IPS-18a (cell line): ENCODE measurements around the gene PCDHAC1.
A peak's percentile ranks its signal among the peaks of the same experiment; 100 is the strongest.

Experiments used
- H3K27ac ChIP-seq: one replicate; pipeline ENCODE4 v1.5.1; 2013; ENCODE audit warnings: low read length
- H3K27me3 ChIP-seq: one replicate; pipeline ENCODE4 v1.6.1; 2013; ENCODE audit warnings: mild to moderate bottlenecking, low read length; ENCODE audit not compliant: control insufficient read depth, insufficient read depth
- H3K36me3 ChIP-seq: one replicate; pipeline ENCODE4 v1.6.1; 2013; ENCODE audit warnings: low read depth, low read length; ENCODE audit not compliant: control insufficient read depth
- H3K4me1 ChIP-seq: one replicate; pipeline ENCODE4 v1.6.1; 2013; ENCODE audit warnings: low read depth, low read length; ENCODE audit not compliant: control insufficient read depth
- H3K4me3 ChIP-seq: one replicate; pipeline ENCODE4 v1.5.1; 2013; ENCODE audit warnings: low read length
- H3K9ac ChIP-seq: one replicate; pipeline ENCODE4 v1.6.1; 2013; ENCODE audit warnings: mild to moderate bottlenecking, low read length, moderate library complexity
- H3K9me3 ChIP-seq: one replicate; pipeline ENCODE4 v1.6.1; 2013; ENCODE audit warnings: low read depth, low read length; ENCODE audit not compliant: control insufficient read depth

PCDHAC1 gene

GRCh38 chr5:140934964-140935606, 9.0 kb downstream of the PCDHAC1 start:
- H3K27ac ChIP-seq, result no peak overlapping the region
- H3K9me3 ChIP-seq, result no peaks in the 10 kb centered on the region
- H3K4me3 ChIP-seq, result no peak overlapping the region
- H3K36me3 ChIP-seq, result no peaks in the 10 kb centered on the region
- no peak overlapping the region for H3K9ac ChIP-seq
- no peaks in the 10 kb centered on the region for H3K4me1 ChIP-seq
- H3K27me3 ChIP-seq, result no peaks in the 10 kb centered on the region

GRCh38 chr5:140946578-140946977, 20.5 kb downstream of the PCDHAC1 start:
- H3K27me3 ChIP-seq, result no peaks in the 10 kb centered on the region
- H3K36me3 ChIP-seq, result no peaks in the 10 kb centered on the region
- no peak overlapping the region for H3K4me3 ChIP-seq
- no peak overlapping the region for H3K9ac ChIP-seq
- H3K4me1 ChIP-seq, result no peaks in the 10 kb centered on the region
- no peaks in the 10 kb centered on the region for H3K9me3 ChIP-seq
- H3K27ac ChIP-seq, result no peak overlapping the region

- Histone ChIP-seq H3K36me3 (no peaks in the 10 kb centered on the region), H3K27ac (no peak overlapping the region), H3K4me3 (no peak overlapping the region), H3K4me1 (no peaks in the 10 kb centered on the region), H3K9me3 (no peaks in the 10 kb centered on the region), H3K27me3 (no peaks in the 10 kb centered on the region), H3K9ac (no peak overlapping the region)
Observed at GRCh38 chr5:140951636-140952035, 25.5 kb downstream of the PCDHAC1 start.

- no peak overlapping the region for H3K27ac ChIP-seq
Observed at GRCh38 chr5:140953234-140953633, 27.1 kb downstream of the PCDHAC1 start.

GRCh38 chr5:140962190-140962589, 36.1 kb downstream of the PCDHAC1 start:
- no peak overlapping the region for H3K9ac ChIP-seq
- H3K4me1 ChIP-seq, result peaks cover 16% of the 10 kb centered on the region
- H3K4me3 ChIP-seq, result no peak overlapping the region
- H3K9me3 ChIP-seq, result no peaks in the 10 kb centered on the region
- H3K36me3 ChIP-seq, result no peaks in the 10 kb centered on the region
- H3K27me3 ChIP-seq, result peaks cover 31% of the 10 kb centered on the region
- H3K27ac ChIP-seq, result no peak overlapping the region

More at GRCh38 chr5:140953234-140953633, 27.1 kb downstream of the PCDHAC1 start:
- Histone ChIP-seq H3K9me3 (no peaks in the 10 kb centered on the region), H3K4me1 (no peaks in the 10 kb centered on the region), H3K9ac (no peak overlapping the region), H3K36me3 (no peaks in the 10 kb centered on the region), H3K4me3 (no peak overlapping the region), H3K27me3 (no peaks in the 10 kb centered on the region)

GRCh38 chr5:140964356-140964755, 38.3 kb downstream of the PCDHAC1 start:
- no peak overlapping the region for H3K9ac ChIP-seq
- no peak overlapping the region for H3K4me3 ChIP-seq
- peaks cover 16% of the 10 kb centered on the region for H3K4me1 ChIP-seq
- H3K9me3 ChIP-seq, result no peaks in the 10 kb centered on the region
- H3K27me3 ChIP-seq, result peaks cover 48% of the 10 kb centered on the region
- H3K36me3 ChIP-seq, result no peaks in the 10 kb centered on the region
- no peak overlapping the region for H3K27ac ChIP-seq

GRCh38 chr5:140965905-140966292, 39.8 kb downstream of the PCDHAC1 start:
- peak overlapping the region; percentile 93 for H3K4me3 ChIP-seq
- peaks cover 16% of the 10 kb centered on the region for H3K4me1 ChIP-seq
- H3K9ac ChIP-seq, result peak overlapping the region; percentile 62
- peaks cover 48% of the 10 kb centered on the region for H3K27me3 ChIP-seq
- H3K9me3 ChIP-seq, result no peaks in the 10 kb centered on the region
- H3K36me3 ChIP-seq, result no peaks in the 10 kb centered on the region
- H3K27ac ChIP-seq, result no peak overlapping the region

GRCh38 chr5:140966293-140967225, 40.5 kb downstream of the PCDHAC1 start, which contains the start of gene PCDHAC2:
Gene PCDHAC2, plus strand, starts transcription at chr5:140966476. Its CDS starts 291 bp downstream, at chr5:140966767.
- Histone ChIP-seq H3K4me3 (peak within 1 kb of the TSS; percentile 93), H3K27me3 (peaks cover 48% of the 10 kb centered on the region), H3K9me3 (no peaks in the 10 kb centered on the region), H3K9ac (peak within 1 kb of the TSS; percentile 62), H3K36me3 (no peaks in the 10 kb centered on the region), H3K4me1 (peaks cover 16% of the 10 kb centered on the region), H3K27ac (no peak within 1 kb of the TSS)

- H3K4me3 ChIP-seq, result peak overlapping the region; percentile 93
- H3K27me3 ChIP-seq, result peaks cover 48% of the 10 kb centered on the region
- no peaks in the 10 kb centered on the region for H3K36me3 ChIP-seq
- H3K9me3 ChIP-seq, result no peaks in the 10 kb centered on the region
- H3K27ac ChIP-seq, result no peak overlapping the region
- H3K4me1 ChIP-seq, result peaks cover 16% of the 10 kb centered on the region
- H3K9ac ChIP-seq, result peak overlapping the region; percentile 62
Observed at GRCh38 chr5:140967226-140967893, 41.3 kb downstream of the PCDHAC1 start.

GRCh38 chr5:140969880-140970279, 43.8 kb downstream of the PCDHAC1 start:
- Histone ChIP-seq H3K27me3 (peaks cover 37% of the 10 kb centered on the region), H3K4me3 (no peak overlapping the region), H3K36me3 (no peaks in the 10 kb centered on the region), H3K27ac (no peak overlapping the region), H3K4me1 (peaks cover 10% of the 10 kb centered on the region), H3K9ac (no peak overlapping the region), H3K9me3 (no peaks in the 10 kb centered on the region)

- Histone ChIP-seq H3K4me3 (no peak overlapping the region), H3K4me1 (no peaks in the 10 kb centered on the region), H3K9ac (no peak overlapping the region), H3K27ac (no peak overlapping the region), H3K27me3 (peaks cover 4% of the 10 kb centered on the region), H3K36me3 (no peaks in the 10 kb centered on the region), H3K9me3 (no peaks in the 10 kb centered on the region)
Observed at GRCh38 chr5:140973550-140973949, 47.5 kb downstream of the PCDHAC1 start.
